Upper lobe of left lung (tissue), 6 donors: ENCODE data around the gene JAKMIP2. TPM values are rescaled to one million over a fixed set of nuclear protein-coding genes. Genes with fewer than 3 reads are reported as not detected.
A peak's percentile ranks its signal among the peaks of the same experiment; 100 is the strongest.

ENCODE experiments used
- ATAC-seq, 2 donors: fragments of 200-7000 bp; cut with Tn5 transposase; one replicate each; pipeline ENCODE4 v1.9.1; 2022; ENCODE audit warnings: mild to moderate bottlenecking in 2 of 2, moderate library complexity in 2 of 2; ENCODE audit not compliant: low FRiP score in 2 of 2
- DNase-seq, 2 donors: peaks; one replicate each; pipeline ENCODE4 v3.0.0-alpha.2; 2019 to 2020
- H3K27ac ChIP-seq, 4 donors: fragments of 200-600 bp; sonication (generic); one replicate each; pipeline ENCODE4 v1.5.1; 2016 to 2019
- H3K27me3 ChIP-seq, 4 donors: fragments of 200-600 bp; sonication (generic); one replicate each; pipeline ENCODE4 v1.5.1; 2017 to 2019
- H3K36me3 ChIP-seq, 4 donors: fragments of 200-600 bp; sonication (generic); one replicate each; pipeline ENCODE4 v1.5.1; 2016 to 2019
- H3K4me1 ChIP-seq, 4 donors: fragments of 200-600 bp; sonication (generic); one replicate each; pipeline ENCODE4 v1.5.1; 2018 to 2019
- H3K4me3 ChIP-seq, 4 donors: fragments of 200-600 bp; sonication (generic); one replicate each; pipeline ENCODE4 v1.5.1; 2017 to 2019; ENCODE audit warnings: mild to moderate bottlenecking in 2 of 4, moderate library complexity in 1 of 4
- H3K9me3 ChIP-seq, 4 donors: fragments of 200-600 bp; sonication (generic); one replicate each; pipeline ENCODE4 v1.5.1; 2018 to 2019
- CTCF ChIP-seq, 6 experiments: fragments of 450-650 bp in 4 of 6; fragments of 200-600 bp in 2 of 6; sonication (generic) in 2 of 6; IDR thresholded peaks; one replicate each; pipeline ENCODE4 v1.5.1; 2016 to 2019; ENCODE audit warnings: antibody characterized with exemption in 6 of 6
- EP300 ChIP-seq, 4 donors: sonication (generic); formaldehyde crosslinking; IDR thresholded peaks; one replicate each; pipeline ENCODE4 v1.5.1; 2017; ENCODE audit warnings: antibody characterized with exemption in 4 of 4, control low read depth in 2 of 4
- POLR2A ChIP-seq, 4 donors: fragments of 450-650 bp; IDR thresholded peaks; one replicate each; pipeline ENCODE4 v1.5.1; 2016 to 2017; ENCODE audit warnings: antibody characterized with exemption in 4 of 4, mild to moderate bottlenecking in 2 of 4
- POLR2AphosphoS5 ChIP-seq, 2 donors: sonication (generic); formaldehyde crosslinking; IDR thresholded peaks; one replicate each; pipeline ENCODE4 v1.5.1; 2017; ENCODE audit warnings: antibody characterized with exemption in 2 of 2
- WGBS, 2 donors: methylation state at CpG; one replicate each; pipeline ENCODE4 v1.1.5; 2017 to 2018; 5-methylcytosine and 5-hydroxymethylcytosine counted together
- total RNA-seq, 6 donors: library from RNA; depleted of rRNA in 4 of 6; stranded (reverse); fragments of >200 nt in 4 of 6; gene quantifications; one replicate each; pipeline versions ENCODE4 v1.1.0 to v1.2.1, GENCODE V29; 2016 to 2021
- donor health status: DM: no; HTN: no; CAD: no; lungs with moderate emphysema.
- donor health status: DM: no; HTN: yes; CAD: no; lungs with severe emphysema.

The JAKMIP2 gene
- total RNA-seq, 6 donors from 2014 or later, result 0.91 to 8.4 (median 6.0) TPM

GRCh38 chr5:147767048-147767447, 15.5 kb downstream of the JAKMIP2 start:
- Histone ChIP-seq H3K9me3 (no peaks in the 10 kb centered on the region), H3K27ac (no peak overlapping the region), H3K27me3 (no peaks in the 10 kb centered on the region), H3K4me1 (peaks cover 0 to 5% (median 0%) of the 10 kb centered on the region in 4 donors), H3K4me3 (no peak overlapping the region), H3K36me3 (no peaks in the 10 kb centered on the region)
- DNase-seq (no peak), ATAC-seq (no peak)
- 93% methylated on average over 4 of the region's 4 CpGs for WGBS, 2 donors
- TF ChIP-seq POLR2A (IDR thresholded peaks at IDR 0.05), result no peak
- TF ChIP-seq POLR2AphosphoS5 (IDR thresholded peaks at IDR 0.05), result no peak
- no peak for TF ChIP-seq CTCF (IDR thresholded peaks at IDR 0.05)
- TF ChIP-seq EP300 (IDR thresholded peaks at IDR 0.05), result no peak

- no peaks in the 10 kb centered on the region for H3K9me3 ChIP-seq
- H3K4me3 ChIP-seq, result no peak overlapping the region
- no peaks in the 10 kb centered on the region for H3K36me3 ChIP-seq
- ATAC-seq, result peak in 1 of 2 donors; percentile 68
- H3K4me1 ChIP-seq, result peaks cover 0 to 5% (median 0%) of the 10 kb centered on the region in 4 donors
- no peaks in the 10 kb centered on the region for H3K27me3 ChIP-seq
- no peak for TF ChIP-seq POLR2A (IDR thresholded peaks at IDR 0.05)
- no peak for TF ChIP-seq EP300 (IDR thresholded peaks at IDR 0.05)
- TF ChIP-seq POLR2AphosphoS5 (IDR thresholded peaks at IDR 0.05), result no peak
- TF ChIP-seq CTCF (IDR thresholded peaks at IDR 0.05), result no peak
- no peak for DNase-seq
- 64 to 72% methylated on average over 4 of the region's 4 CpGs for WGBS, 2 donors
- no peak overlapping the region for H3K27ac ChIP-seq
Measured at GRCh38 chr5:147763791-147764525, 18.6 kb downstream of the JAKMIP2 start.

- H3K27ac ChIP-seq, result no peak overlapping the region
- no peaks in the 10 kb centered on the region for H3K36me3 ChIP-seq
- no peaks in the 10 kb centered on the region for H3K27me3 ChIP-seq
- H3K4me3 ChIP-seq, result no peak overlapping the region
- TF ChIP-seq POLR2AphosphoS5 (IDR thresholded peaks at IDR 0.05) (no peak), EP300 (IDR thresholded peaks at IDR 0.05) (no peak), POLR2A (IDR thresholded peaks at IDR 0.05) (no peak), CTCF (IDR thresholded peaks at IDR 0.05) (no peak)
- peaks cover 0 to 5% (median 0%) of the 10 kb centered on the region in 4 donors for H3K4me1 ChIP-seq
- H3K9me3 ChIP-seq, result no peaks in the 10 kb centered on the region
- no peak for DNase-seq
- ATAC-seq, result no peak
- 55 to 61% methylated on average over 2 of the region's 2 CpGs for WGBS, 2 donors
Measured at GRCh38 chr5:147760086-147760875, 22.2 kb downstream of the JAKMIP2 start.

GRCh38 chr5:147759441-147759840, 23.1 kb downstream of the JAKMIP2 start:
- Histone ChIP-seq H3K27ac (no peak overlapping the region), H3K36me3 (no peaks in the 10 kb centered on the region), H3K9me3 (no peaks in the 10 kb centered on the region), H3K4me1 (peaks cover 0 to 5% (median 0%) of the 10 kb centered on the region in 4 donors), H3K27me3 (no peaks in the 10 kb centered on the region), H3K4me3 (no peak overlapping the region)
- no peak for DNase-seq
- no peak for TF ChIP-seq POLR2A (IDR thresholded peaks at IDR 0.05)
- TF ChIP-seq CTCF (IDR thresholded peaks at IDR 0.05), result no peak
- no peak for TF ChIP-seq POLR2AphosphoS5 (IDR thresholded peaks at IDR 0.05)
- no peak for TF ChIP-seq EP300 (IDR thresholded peaks at IDR 0.05)
- ATAC-seq, result no peak
- WGBS, 2 donors, result 48 to 49% methylated on average over 1 of the region's 1 CpG
